DMS 273 (cell line): ENCODE results near the gene ATP5PO.

Source experiments
- DNase-seq: peaks from one replicate; lab custom pipeline; 2025; ENCODE audit not compliant: unreplicated experiment; lab: John Stamatoyannopoulos, UW

Gene ATP5PO

GRCh38 chr21:33915368-33916199, at the start of gene ATP5PO:
TSS of gene ATP5PO (minus strand) at chr21:33915804. CDS start at chr21:33915763, 41 bp downstream.
- peak; percentile 99 for DNase-seq

GRCh38 chr21:33964706-33965325, 49.2 kb upstream of the ATP5PO start:
- no peak for DNase-seq

GRCh38 chr21:33963848-33964555, 48.4 kb upstream of the ATP5PO start:
- DNase-seq: no peak

- DNase-seq: no peak
Measured at GRCh38 chr21:33962290-33962689, 46.7 kb upstream of the ATP5PO start.

- DNase-seq: no peak
Measured at GRCh38 chr21:33961061-33961460, 45.5 kb upstream of the ATP5PO start.

GRCh38 chr21:33959680-33960079, 44.1 kb upstream of the ATP5PO start:
- no peak for DNase-seq

- DNase-seq: no peak
Measured at GRCh38 chr21:33954395-33954794, 38.8 kb upstream of the ATP5PO start.

GRCh38 chr21:33951276-33952178, 35.9 kb upstream of the ATP5PO start:
- DNase-seq: no peak

GRCh38 chr21:33950431-33951079, 35.0 kb upstream of the ATP5PO start:
- DNase-seq: no peak

- DNase-seq: no peak
Measured at GRCh38 chr21:33949516-33950430, 34.2 kb upstream of the ATP5PO start.

GRCh38 chr21:33948951-33949444, 33.4 kb upstream of the ATP5PO start:
- DNase-seq: peak; percentile 36

GRCh38 chr21:33948096-33948950, 32.7 kb upstream of the ATP5PO start:
- DNase-seq: peak; percentile 90

- peak; percentile 74 for DNase-seq
Measured at GRCh38 chr21:33947451-33948095, 32.0 kb upstream of the ATP5PO start.

GRCh38 chr21:33945652-33946270, 30.2 kb upstream of the ATP5PO start:
- no peak for DNase-seq

GRCh38 chr21:33944185-33944763, 28.7 kb upstream of the ATP5PO start:
- no peak for DNase-seq

GRCh38 chr21:33943293-33943692, 27.7 kb upstream of the ATP5PO start:
- DNase-seq: no peak

GRCh38 chr21:33942426-33942825, 26.8 kb upstream of the ATP5PO start:
- no peak for DNase-seq
